CD4-positive, alpha-beta T cell treated with Interferon gamma for 1 hour (primary cell): ENCODE data around the gene EDC4.

ENCODE experiments used
- DNase-seq: peaks from one replicate; pipeline ENCODE4 v3.0.0-alpha.2; 2020

The EDC4 gene

GRCh38 chr16:67915831-67916723 is 43.2 kb downstream of the EDC4 start:
- no peak for DNase-seq

DNA sequence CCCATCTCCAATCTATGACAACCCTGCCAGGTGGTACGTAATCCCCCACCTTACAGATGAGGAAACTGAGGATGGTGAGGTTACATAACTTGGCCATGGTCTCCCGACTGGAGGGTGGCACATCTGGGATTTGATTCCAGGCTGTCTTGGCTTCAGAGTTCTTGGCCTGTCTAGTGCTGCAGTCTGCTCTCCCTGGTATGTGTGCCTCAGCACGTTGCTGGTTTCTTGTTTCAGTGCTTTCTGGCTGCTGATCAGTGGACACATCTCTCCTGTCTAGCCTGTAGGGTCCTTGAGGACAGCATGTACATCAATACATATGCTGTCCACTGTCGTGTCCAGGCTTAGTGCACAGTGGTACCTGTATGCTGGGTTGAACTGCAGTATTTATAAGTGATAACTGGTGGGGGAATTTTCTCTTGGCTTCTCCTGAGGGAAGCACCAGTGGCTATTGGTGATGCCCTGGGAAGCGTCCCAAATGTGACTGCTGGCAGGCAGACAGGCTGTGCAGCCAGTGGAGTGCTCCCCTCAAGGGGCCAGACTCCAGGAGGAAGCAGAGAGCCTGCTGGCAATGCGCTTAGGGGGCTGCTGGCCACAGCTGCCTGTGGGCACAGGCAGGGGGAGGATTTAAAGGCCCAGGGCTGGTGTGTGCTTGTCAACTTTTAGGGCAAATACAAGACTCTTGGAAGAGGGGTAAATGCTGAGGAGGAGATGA is 44.4 kb downstream of the EDC4 start:
- DNase-seq: no peak

- no peak for DNase-seq
Measured at GRCh38 chr16:67917852-67918236, 45.0 kb downstream of the EDC4 start.

DNA sequence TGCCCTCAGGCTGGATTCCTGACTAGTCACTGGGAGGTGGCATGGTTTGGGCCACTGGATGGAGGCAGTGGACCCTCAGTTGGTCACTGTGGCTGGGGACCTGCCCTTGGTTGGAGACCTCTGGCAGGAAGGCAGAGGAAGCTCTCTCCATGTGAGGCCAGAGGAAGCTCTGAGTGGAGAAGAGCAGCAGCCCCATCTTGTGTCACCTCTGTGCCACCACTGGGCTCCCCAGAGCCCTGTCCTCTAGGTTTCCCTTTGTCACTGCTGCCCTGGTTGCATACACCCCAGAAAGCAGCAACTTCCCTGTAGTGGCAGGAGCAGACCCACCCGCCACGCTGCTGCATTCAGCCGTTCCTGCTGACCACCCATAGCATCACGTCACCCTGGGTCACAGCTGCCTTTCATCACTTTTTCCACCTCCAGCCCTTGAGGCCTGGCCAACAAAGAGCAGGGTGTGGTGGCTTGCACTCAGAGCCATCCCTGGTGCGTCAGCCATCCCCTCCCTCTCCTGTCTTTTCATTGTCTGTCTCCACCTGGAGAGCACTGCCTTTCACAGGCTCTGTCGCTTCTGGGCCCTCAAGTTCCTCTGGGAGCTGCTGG is 46.9 kb downstream of the EDC4 start:
- no peak for DNase-seq

DNA sequence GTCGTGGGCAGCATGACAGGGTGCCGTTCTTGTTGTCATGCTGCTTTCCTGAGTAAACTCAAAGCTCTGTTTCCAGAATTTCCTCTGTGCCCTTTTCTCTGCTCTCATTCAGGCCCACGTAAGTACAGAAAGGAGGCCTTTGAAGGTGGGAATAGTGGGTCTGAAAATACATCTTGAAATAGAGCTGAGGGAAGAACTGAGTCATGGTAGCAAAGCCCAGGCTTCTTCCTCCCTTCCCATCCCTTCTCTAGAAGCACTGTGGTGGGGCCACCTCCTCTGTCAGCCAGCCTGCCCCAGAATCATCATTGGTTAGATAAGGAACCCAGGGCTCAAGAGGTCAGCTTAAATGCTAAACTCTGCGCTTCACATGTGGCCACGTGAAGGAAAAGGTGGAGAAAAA is 49.4 kb downstream of the EDC4 start:
- DNase-seq: no peak

- no peak for DNase-seq
Measured at GRCh38 chr16:67922740-67923139, 49.9 kb downstream of the EDC4 start.

DNA sequence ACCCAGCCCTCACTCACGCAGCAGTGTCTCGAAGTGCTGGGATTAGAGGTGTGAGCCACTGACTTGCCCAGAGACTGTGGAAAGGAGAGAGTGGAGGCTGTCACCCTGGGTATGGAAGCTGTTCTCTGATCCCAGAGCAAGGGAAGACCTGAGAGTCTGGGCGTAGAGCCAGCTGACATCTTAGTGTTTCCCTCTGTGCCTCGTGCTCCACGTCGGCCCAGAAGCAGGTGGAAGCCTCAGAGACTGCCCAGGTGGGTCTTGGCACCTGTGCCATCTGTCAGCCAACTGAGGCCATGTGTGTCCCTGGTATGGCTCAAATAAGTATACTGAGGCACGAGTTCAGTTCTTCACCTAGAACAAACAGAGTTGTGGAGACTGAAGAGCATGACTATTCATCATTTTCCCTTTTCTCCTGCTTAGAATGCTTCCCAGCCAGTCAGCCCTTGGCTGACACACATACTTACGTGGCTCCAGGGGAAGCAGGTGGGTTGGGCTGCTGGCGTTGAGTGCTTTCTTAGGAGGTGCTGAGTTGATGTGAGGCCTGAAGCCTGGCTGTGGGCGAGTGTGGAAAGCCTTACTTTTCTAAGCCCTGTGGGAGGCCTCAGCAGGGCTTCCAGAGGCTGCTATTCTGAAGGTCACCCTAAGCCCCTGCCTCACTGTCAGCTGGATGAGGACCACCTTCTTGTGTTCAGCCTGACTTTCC is 50.7 kb downstream of the EDC4 start:
- no peak for DNase-seq

GRCh38 chr16:67924140-67924906 is 51.5 kb downstream of the EDC4 start:
- DNase-seq: no peak

DNA sequence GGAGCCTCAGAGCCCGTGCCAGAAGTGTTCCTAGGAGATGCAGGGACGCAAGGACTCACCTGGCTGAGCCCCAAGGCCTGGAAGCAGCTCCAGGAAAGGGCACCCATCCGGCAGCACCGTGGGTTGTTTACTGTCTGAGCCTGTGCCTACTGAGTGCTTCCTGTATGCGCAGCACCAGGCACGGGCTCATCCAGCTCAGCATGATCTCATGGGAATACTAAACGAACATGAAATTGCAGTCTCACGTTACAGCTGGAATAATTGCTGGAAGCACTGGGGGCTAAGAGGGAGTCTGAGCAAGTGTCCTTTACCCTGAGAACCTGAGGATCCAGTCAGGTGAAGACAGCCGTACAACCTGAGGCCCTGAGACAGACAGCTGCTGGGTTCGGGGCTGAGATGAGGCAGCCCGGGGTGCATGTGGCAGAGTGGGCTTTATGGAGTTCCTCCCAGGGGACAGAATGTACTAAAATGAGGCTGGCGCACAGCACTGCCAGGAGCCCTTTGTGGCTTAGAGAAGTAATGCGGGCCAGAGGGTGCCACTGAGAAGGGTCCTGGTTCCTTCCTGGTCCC is 53.4 kb downstream of the EDC4 start:
- no peak for DNase-seq

GRCh38 chr16:67927131-67927941 is 54.5 kb downstream of the EDC4 start:
- no peak for DNase-seq

DNA sequence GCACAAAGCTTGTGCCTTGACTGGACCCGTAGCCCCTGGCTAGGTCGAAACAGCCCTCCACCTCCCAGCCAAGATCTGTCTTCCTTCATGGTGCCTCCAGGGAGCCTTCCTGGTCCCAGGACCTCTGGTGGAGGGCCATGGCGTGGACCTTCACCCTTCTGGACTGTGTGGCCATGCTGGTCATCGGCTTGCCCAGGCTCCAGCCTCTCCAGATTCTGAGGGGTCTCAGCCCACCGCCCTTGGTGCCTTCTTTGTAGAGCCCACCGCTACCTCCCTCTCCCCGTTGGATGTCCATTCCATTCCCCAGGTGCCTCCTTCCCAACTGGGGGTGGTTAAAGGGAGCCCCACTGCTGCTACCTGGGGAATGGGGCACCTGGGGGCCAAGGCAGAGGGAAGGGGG is 55.3 kb downstream of the EDC4 start:
- DNase-seq: no peak

DNA sequence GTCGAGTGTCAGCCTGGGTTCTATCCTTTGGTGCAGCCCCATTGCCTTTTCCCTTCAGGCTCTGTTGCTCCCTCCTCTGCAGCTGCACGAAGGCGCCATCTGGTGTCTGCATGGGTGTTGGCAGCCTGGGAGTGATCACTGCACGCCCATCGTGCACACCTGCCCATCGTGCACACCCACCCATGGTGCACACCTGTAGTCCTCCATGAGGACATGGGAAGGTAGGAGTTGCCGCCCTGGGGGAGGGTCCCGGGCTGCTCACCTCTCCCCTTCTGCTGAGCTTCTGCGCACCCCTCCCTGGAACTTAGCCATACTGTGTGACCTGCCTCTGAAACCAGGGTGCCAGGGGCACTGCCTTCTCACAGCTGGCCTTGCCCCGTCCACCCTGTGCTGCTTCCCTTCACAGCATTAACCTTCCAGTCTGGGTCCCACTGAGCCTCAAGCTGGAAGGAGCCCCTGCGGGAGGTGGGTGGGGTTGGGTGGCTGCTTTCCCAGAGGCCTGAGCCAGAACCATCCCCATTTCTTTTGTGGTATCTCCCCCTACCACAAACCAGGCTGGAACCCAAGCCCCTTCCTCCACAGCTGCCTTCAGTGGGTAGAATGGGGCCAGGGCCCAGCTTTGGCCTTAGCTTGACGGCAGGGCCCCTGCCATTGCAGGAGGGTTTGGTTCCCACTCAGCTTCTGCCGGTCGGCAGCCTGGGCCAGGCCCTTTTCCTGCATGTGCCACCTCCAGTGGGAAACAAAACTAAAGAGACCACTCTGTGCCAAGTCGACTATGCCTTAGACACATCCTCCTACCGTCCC is 55.9 kb downstream of the EDC4 start:
- peak; percentile 72 for DNase-seq

DNA sequence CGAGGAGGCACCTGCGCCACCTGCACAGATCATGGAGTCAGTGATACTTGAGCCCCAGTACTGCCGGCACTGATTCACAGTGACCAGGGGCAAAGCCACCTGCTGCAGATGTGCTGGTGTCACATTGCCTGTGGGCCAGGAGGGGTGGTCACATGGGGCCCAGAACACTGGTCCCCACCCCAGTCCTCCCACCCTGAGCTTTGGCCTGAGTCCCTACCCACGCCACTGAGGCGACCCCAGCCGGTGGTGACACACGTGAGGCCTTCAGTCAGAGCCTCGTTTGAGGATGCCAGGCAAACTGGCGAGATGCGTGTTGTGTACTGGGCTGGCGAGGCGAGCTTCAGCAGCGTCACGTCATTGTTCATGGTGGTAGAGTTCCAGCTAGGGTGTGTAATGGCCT is 57.3 kb downstream of the EDC4 start:
- no peak for DNase-seq

- no peak for DNase-seq
Measured at GRCh38 chr16:67930678-67931211, 57.9 kb downstream of the EDC4 start.
